ENCODE measurements around the gene ERC1. TPM values are rescaled to one million over a fixed set of nuclear protein-coding genes. Genes with fewer than 3 reads are reported as not detected.

Gene ERC1
- total RNA-seq, 2 donors from 2014 or later, result 40.3 to 43.0 TPM

- H3K9me3 ChIP-seq, result no peaks in the 10 kb centered on the region
- no peak overlapping the region for H3K4me3 ChIP-seq
- no peak overlapping the region for H3K27ac ChIP-seq
- no peaks in the 10 kb centered on the region for H3K27me3 ChIP-seq
- DNase-seq (ENCODE audit: low spot score), result no peak
- H3K4me1 ChIP-seq, result peaks cover 0 to 10% of the 10 kb centered on the region in 2 donors
- no peak for TF ChIP-seq CTCF (IDR thresholded peaks at IDR 0.05)
- no peaks in the 10 kb centered on the region for H3K36me3 ChIP-seq
These were observed 542.7 kb downstream of the ERC1 start for GRCh38 chr12:1533602-1534304.

- Histone ChIP-seq H3K4me3 (no peak overlapping the region), H3K36me3 (no peaks in the 10 kb centered on the region), H3K27me3 (no peaks in the 10 kb centered on the region), H3K27ac (no peak overlapping the region), H3K9me3 (no peaks in the 10 kb centered on the region), H3K4me1 (peaks cover 0 to 10% of the 10 kb centered on the region in 2 donors)
- TF ChIP-seq CTCF (IDR thresholded peaks at IDR 0.05), result no peak
- no peak for DNase-seq (ENCODE audit: low spot score)
These were observed 543.7 kb downstream of the ERC1 start for GRCh38 chr12:1534748-1535147.

GRCh38 chr12:1536817-1537216 lies 545.8 kb downstream of the ERC1 start:
- Histone ChIP-seq H3K27ac (no peak overlapping the region), H3K4me3 (no peak overlapping the region), H3K4me1 (peaks cover 0 to 1% of the 10 kb centered on the region in 2 donors), H3K27me3 (no peaks in the 10 kb centered on the region), H3K36me3 (no peaks in the 10 kb centered on the region), H3K9me3 (no peaks in the 10 kb centered on the region)
- TF ChIP-seq CTCF (IDR thresholded peaks at IDR 0.05), result no peak
- no peak for DNase-seq (ENCODE audit: low spot score)

- no peaks in the 10 kb centered on the region for H3K36me3 ChIP-seq
- H3K27me3 ChIP-seq, result no peaks in the 10 kb centered on the region
- no peaks in the 10 kb centered on the region for H3K4me1 ChIP-seq
- no peak overlapping the region for H3K27ac ChIP-seq
- no peaks in the 10 kb centered on the region for H3K9me3 ChIP-seq
- no peak for TF ChIP-seq CTCF (IDR thresholded peaks at IDR 0.05)
- DNase-seq (ENCODE audit: low spot score), result no peak
- H3K4me3 ChIP-seq, result no peak overlapping the region
These were observed 548.1 kb downstream of the ERC1 start for GRCh38 chr12:1539135-1539534.

- no peak for DNase-seq (ENCODE audit: low spot score)
- Histone ChIP-seq H3K27me3 (no peaks in the 10 kb centered on the region), H3K36me3 (no peaks in the 10 kb centered on the region), H3K4me3 (no peak overlapping the region), H3K9me3 (no peaks in the 10 kb centered on the region), H3K27ac (no peak overlapping the region), H3K4me1 (no peaks in the 10 kb centered on the region)
- no peak for TF ChIP-seq CTCF (IDR thresholded peaks at IDR 0.05)
These were observed 549.7 kb downstream of the ERC1 start for GRCh38 chr12:1540690-1541089.

- DNase-seq (ENCODE audit: low spot score), result no peak
- Histone ChIP-seq H3K4me1 (no peaks in the 10 kb centered on the region), H3K9me3 (no peaks in the 10 kb centered on the region), H3K27ac (no peak overlapping the region), H3K4me3 (no peak overlapping the region), H3K27me3 (no peaks in the 10 kb centered on the region), H3K36me3 (no peaks in the 10 kb centered on the region)
- no peak for TF ChIP-seq CTCF (IDR thresholded peaks at IDR 0.05)
These were observed 551.6 kb downstream of the ERC1 start for GRCh38 chr12:1542599-1542998.

Measured in right atrium auricular region (tissue), 2 donors.